ENCODE data around the gene NPEPPS.

- TF ChIP-seq EZH2phosphoT487 (IDR thresholded peaks at IDR 0.05; ENCODE audit: low read depth, severe bottlenecking, unreplicated experiment), result no peak
- TF ChIP-seq, protein P1, sequence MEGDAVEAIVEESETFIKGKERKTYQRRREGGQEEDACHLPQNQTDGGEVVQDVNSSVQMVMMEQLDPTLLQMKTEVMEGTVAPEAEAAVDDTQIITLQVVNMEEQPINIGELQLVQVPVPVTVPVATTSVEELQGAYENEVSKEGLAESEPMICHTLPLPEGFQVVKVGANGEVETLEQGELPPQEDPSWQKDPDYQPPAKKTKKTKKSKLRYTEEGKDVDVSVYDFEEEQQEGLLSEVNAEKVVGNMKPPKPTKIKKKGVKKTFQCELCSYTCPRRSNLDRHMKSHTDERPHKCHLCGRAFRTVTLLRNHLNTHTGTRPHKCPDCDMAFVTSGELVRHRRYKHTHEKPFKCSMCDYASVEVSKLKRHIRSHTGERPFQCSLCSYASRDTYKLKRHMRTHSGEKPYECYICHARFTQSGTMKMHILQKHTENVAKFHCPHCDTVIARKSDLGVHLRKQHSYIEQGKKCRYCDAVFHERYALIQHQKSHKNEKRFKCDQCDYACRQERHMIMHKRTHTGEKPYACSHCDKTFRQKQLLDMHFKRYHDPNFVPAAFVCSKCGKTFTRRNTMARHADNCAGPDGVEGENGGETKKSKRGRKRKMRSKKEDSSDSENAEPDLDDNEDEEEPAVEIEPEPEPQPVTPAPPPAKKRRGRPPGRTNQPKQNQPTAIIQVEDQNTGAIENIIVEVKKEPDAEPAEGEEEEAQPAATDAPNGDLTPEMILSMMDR (IDR thresholded peaks at IDR 0.05; ENCODE audit: poor library complexity), result no peak
Measured at GRCh38 chr17:47618410-47618809, 87.5 kb downstream of the NPEPPS start.
